Gastrocnemius medialis (tissue), 4 donors: ENCODE results near the gene HOXA5. TPM values are rescaled to one million over a fixed set of nuclear protein-coding genes. Genes with fewer than 3 reads are reported as not detected.

Experiments
- ATAC-seq, 2 donors: fragments of 150-250 bp; one replicate each; pipeline ENCODE4 v1.9.1; 2016
- DNase-seq, 2 donors: peaks; one replicate each; pipeline ENCODE4 v3.0.0-alpha.2; 2019
- H3K27ac ChIP-seq, 4 donors: fragments of 200-600 bp; sonication (generic); 1 replicate in 1 of 4; 2 replicates in 3 of 4; pipeline ENCODE4 v1.5.1; 2016 to 2018; ENCODE audit warnings: mild to moderate bottlenecking in 2 of 4, moderate library complexity in 1 of 4
- H3K27me3 ChIP-seq, 3 donors: fragments of 200-600 bp; sonication (generic) in 2 of 3; 1 replicate in 1 of 3; 2 replicates in 2 of 3; pipeline versions ENCODE4 v1.5.1 to v1.6.0; 2016 to 2019; ENCODE audit warnings: mild to moderate bottlenecking in 1 of 3, moderate library complexity in 1 of 3
- H3K36me3 ChIP-seq, 2 donors: fragments of 200-600 bp; sonication (generic) in 1 of 2; one replicate each; pipeline ENCODE4 v1.5.1; 2017 to 2018
- H3K4me1 ChIP-seq, 2 donors: fragments of 200-600 bp; sonication (generic) in 1 of 2; one replicate each; pipeline ENCODE4 v1.5.1; 2016 to 2017; ENCODE audit warnings: mild to moderate bottlenecking in 2 of 2
- H3K4me3 ChIP-seq, 4 donors: fragments of 200-600 bp; sonication (generic) in 3 of 4; 1 replicate in 1 of 4; 2 replicates in 3 of 4; pipeline ENCODE4 v1.5.1; 2016 to 2019; ENCODE audit warnings: mild to moderate bottlenecking in 2 of 4
- H3K9me3 ChIP-seq, 3 donors: fragments of 200-600 bp; sonication (generic) in 2 of 3; 1 replicate in 1 of 3; 2 replicates in 2 of 3; pipeline ENCODE4 v1.5.1; 2016 to 2019
- POLR2A ChIP-seq, 2 donors: fragments of 450-650 bp; IDR thresholded peaks; one replicate each; pipeline ENCODE4 v1.6.1; 2017; ENCODE audit warnings: antibody characterized with exemption in 2 of 2, mild to moderate bottlenecking in 2 of 2, moderate library complexity in 2 of 2
- in situ Hi-C, 4 donors: fragments of 200-750 bp; cut with MboI; loops; one replicate each; pipeline versions ENCODE4 v1.15.0 to v1.8.0; 2017; ENCODE audit warnings: low sequenced_read_pairs in 4 of 4
- intact Hi-C: fragments of 100-400 bp; cut with DNase I; formaldehyde crosslinking; loops from one replicate; pipeline ENCODE4 v1.15.1; 2023; ENCODE audit warnings: low total_unique reads
- total RNA-seq, 4 donors: library from RNA; depleted of rRNA; stranded (reverse); fragments of >200 nt; gene quantifications; one replicate each; pipeline versions ENCODE4 v1.1.0 to v1.2.3, GENCODE V29; 2016
- TF ChIP-seq, protein P1 (sequence below), 5 experiments: fragments of 450-650 bp in 3 of 5; fragments of 200-600 bp in 2 of 5; sonication (generic) in 2 of 5; IDR thresholded peaks in 4 of 5; conservative IDR thresholded peaks in 1 of 5; 1 replicate in 4 of 5; 2 replicates in 1 of 5; pipeline ENCODE4 v1.5.1; 2016 to 2019; ENCODE audit warnings: antibody characterized with exemption in 5 of 5, mild to moderate bottlenecking in 3 of 5, moderate library complexity in 3 of 5

HOXA5 gene
- total RNA-seq, 4 donors from 2014 or later, result 2.7 to 7.1 (median 7.0) TPM

DNA sequence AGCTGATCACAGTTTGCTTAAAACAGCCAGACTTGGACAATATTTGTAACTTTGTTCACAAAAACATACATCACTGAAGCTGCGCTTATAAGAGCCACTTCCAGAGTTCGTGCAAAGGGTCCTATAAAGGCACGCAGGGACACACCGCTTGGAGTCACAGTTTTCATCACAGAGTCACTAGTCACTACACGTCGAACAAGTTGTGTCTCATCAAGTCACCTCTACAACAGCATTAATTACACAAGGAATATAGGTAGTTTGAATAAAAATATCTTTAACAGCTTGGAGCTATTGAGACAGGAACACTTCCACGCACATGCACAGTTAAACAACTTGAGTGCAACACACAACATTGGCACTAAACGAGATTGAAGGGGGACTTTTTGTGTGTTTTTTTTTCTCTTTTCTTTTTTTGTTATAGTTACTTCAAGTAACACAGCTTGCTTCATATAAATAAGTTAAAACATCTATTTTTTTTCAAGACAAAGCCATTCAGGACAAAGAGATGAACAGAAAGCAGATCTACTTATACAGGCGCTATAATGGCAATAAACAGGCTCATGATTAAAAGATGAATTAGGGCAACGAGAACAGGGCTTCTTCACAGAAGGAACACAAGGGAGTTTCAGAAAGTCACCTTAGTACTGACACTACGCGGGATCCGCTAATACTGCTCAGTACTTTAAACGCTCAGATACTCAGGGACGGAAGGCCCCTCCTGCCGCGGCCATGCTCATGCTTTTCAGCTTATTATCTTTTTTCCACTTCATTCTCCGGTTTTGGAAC, 2.2 kb downstream of the HOXA5 start:
- H3K27ac ChIP-seq, result peak overlapping the region; percentile 79 to 94 (median 88)
- DNase-seq (no peak), ATAC-seq (no peak)
- peak overlapping the region in 3 of 4 donors; percentile 56 to 68 (median 63) for H3K4me3 ChIP-seq
- intact Hi-C loops, result no loop called here
- in situ Hi-C loops, result loop anchor here in 2 of 4 donors (5.0 to 10.0 kb wide), 3 partner anchors 287 to 777 kb away; no protein-coding TSS in a partner anchor
- H3K4me1 ChIP-seq, result peaks cover 15 to 22% of the 10 kb centered on the region in 2 donors
- no peaks in the 10 kb centered on the region for H3K27me3 ChIP-seq
- H3K36me3 ChIP-seq, result peaks cover 0 to 20% of the 10 kb centered on the region in 2 donors
- H3K9me3 ChIP-seq, result no peaks in the 10 kb centered on the region
- TF ChIP-seq, protein P1, sequence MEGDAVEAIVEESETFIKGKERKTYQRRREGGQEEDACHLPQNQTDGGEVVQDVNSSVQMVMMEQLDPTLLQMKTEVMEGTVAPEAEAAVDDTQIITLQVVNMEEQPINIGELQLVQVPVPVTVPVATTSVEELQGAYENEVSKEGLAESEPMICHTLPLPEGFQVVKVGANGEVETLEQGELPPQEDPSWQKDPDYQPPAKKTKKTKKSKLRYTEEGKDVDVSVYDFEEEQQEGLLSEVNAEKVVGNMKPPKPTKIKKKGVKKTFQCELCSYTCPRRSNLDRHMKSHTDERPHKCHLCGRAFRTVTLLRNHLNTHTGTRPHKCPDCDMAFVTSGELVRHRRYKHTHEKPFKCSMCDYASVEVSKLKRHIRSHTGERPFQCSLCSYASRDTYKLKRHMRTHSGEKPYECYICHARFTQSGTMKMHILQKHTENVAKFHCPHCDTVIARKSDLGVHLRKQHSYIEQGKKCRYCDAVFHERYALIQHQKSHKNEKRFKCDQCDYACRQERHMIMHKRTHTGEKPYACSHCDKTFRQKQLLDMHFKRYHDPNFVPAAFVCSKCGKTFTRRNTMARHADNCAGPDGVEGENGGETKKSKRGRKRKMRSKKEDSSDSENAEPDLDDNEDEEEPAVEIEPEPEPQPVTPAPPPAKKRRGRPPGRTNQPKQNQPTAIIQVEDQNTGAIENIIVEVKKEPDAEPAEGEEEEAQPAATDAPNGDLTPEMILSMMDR (IDR thresholded peaks at IDR 0.05 in 4 of 5, conservative IDR thresholded peaks at IDR 0.05 in 1 of 5), result no peak
- no peak for TF ChIP-seq POLR2A (IDR thresholded peaks at IDR 0.05)

DNA sequence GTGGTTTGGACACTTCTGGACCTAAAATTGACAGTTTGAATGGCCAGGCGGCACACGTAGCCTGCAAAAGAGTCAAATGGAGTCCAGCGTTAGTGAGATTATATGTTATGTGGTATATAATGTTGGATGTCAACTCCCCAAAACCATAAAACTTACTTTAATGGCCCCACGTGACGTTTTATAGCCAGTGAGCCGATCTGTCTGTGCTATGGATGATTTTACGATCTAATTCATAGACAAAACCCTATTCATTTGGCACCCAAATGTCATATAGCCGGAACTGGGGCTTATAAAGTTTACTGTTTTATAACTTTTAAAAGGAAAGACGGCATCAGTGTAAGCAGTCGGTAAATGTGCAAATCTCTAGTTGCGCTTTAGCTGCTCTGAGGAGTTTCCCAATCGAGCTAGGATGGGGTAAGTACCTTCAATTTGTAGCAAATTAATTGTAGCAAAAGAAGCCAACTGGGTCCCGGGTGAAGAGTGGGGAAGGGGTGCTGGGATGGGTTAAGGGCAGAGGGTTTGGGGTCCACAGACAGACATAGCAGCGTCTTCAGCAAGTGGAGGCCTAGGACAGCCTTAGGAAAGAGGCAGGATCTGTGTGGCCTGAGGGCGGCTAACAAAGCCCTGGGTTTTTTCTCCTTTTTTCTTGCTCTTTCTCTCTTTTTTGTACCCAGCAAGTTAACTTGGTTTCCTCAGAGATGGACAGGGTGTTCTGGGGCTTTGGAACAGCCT, 3.2 kb downstream of the HOXA5 start:
- peaks cover 0 to 15% of the 10 kb centered on the region in 2 donors for H3K36me3 ChIP-seq
- no peak overlapping the region for H3K27ac ChIP-seq
- TF ChIP-seq, protein P1 (IDR thresholded peaks at IDR 0.05 in 4 of 5, conservative IDR thresholded peaks at IDR 0.05 in 1 of 5), result no peak
- TF ChIP-seq POLR2A (IDR thresholded peaks at IDR 0.05), result no peak
- no peaks in the 10 kb centered on the region for H3K27me3 ChIP-seq
- no peak for ATAC-seq
- H3K9me3 ChIP-seq, result no peaks in the 10 kb centered on the region
- in situ Hi-C loops, result loop anchor here in 2 of 4 donors (5.0 to 10.0 kb wide), 3 partner anchors 285 to 775 kb away; no protein-coding TSS in a partner anchor
- no peak for DNase-seq
- intact Hi-C loops, result no loop called here
- no peak overlapping the region for H3K4me3 ChIP-seq
- H3K4me1 ChIP-seq, result peaks cover 23 to 24% of the 10 kb centered on the region in 2 donors

DNA sequence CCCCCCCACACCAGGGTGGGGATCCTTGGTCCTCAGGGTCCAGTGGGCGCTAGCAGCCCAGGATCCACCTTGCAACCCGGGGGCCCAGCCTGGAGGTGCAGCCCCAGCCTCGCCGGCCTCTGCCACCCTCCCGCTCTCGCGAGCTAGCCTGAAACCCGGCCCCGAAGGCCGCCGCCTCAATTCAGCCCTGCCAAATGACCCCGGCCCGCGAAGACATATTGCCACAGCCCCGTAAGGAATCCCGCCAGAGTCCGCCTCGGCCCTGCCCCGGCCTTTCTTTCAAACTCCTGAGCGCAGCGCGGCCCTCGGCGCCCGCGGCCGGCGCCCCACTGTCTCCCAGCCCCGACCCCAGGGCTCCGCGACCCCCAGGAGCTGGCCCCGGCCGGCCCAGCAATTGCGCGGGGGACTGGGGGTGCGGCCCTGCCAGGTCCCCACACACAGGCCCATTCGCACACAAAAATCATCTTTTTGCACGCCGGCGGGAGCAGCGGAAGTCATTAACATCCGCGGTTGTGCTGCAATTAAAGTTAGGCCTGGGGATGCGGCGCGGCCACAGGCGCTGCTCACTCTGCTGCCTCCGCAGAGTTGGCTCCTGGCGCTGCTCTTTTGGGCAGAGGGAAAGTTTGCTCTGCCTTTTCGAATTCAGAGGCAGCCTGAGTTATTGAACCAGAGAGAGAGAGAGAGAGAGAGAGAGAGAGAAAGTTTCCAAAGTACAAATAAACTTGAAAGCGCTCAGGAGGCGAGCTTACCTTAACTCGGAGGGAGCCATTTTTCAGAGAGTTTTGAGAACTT, 4.0 kb downstream of the HOXA5 start:
- Histone ChIP-seq H3K27ac (peak overlapping the region in 3 of 4 donors; percentile 25 to 95 (median 32)), H3K27me3 (no peaks in the 10 kb centered on the region), H3K9me3 (no peaks in the 10 kb centered on the region), H3K36me3 (peaks cover 0 to 7% of the 10 kb centered on the region in 2 donors), H3K4me3 (no peak overlapping the region), H3K4me1 (peaks cover 28 to 30% of the 10 kb centered on the region in 2 donors)
- TF ChIP-seq POLR2A (IDR thresholded peaks at IDR 0.05), result no peak
- TF ChIP-seq, protein P1 (IDR thresholded peaks at IDR 0.05 in 4 of 5, conservative IDR thresholded peaks at IDR 0.05 in 1 of 5), result no peak
- DNase-seq (no peak), ATAC-seq (no peak)
- in situ Hi-C loops, result loop anchor here in 2 of 4 donors (5.0 to 10.0 kb wide), 3 partner anchors 285 to 775 kb away; no protein-coding TSS in a partner anchor
- intact Hi-C loops, result no loop called here

DNA sequence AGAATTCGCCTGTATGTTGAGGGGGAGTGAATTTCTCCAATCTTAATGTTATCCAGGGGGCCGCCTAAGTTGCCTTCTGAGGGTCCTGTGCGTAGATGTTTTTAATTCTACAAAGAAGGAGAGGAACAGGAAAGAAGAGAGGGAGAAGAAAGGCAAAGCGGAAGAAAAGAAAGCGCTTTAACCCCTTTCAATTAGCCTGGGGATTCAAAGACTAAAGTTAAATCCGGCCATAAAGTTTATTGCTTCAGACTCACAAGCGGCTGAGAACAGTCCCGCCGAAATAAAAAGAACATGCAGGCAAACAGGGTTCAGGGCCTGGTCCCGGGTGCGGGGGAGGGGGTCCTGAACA, 4.5 kb downstream of the HOXA5 start:
- in situ Hi-C loops, result no loop called here
- TF ChIP-seq, protein P1 (IDR thresholded peaks at IDR 0.05 in 4 of 5, conservative IDR thresholded peaks at IDR 0.05 in 1 of 5), result no peak
- no peak for TF ChIP-seq POLR2A (IDR thresholded peaks at IDR 0.05)
- intact Hi-C loops, result no loop called here
- DNase-seq, result no peak
- Histone ChIP-seq H3K4me1 (peaks cover 34% of the 10 kb centered on the region in 2 donors), H3K36me3 (peaks cover 0 to 2% of the 10 kb centered on the region in 2 donors), H3K4me3 (no peak overlapping the region), H3K27me3 (no peaks in the 10 kb centered on the region), H3K27ac (peak overlapping the region in 3 of 4 donors; percentile 25 to 95 (median 32)), H3K9me3 (no peaks in the 10 kb centered on the region)
- ATAC-seq, result no peak
